Left ventricle myocardium inferior (tissue), 1 donor: ENCODE results near the gene MUC13. TPM values are rescaled to one million over a fixed set of nuclear protein-coding genes. Genes with fewer than 3 reads are reported as not detected.

Source experiments
- DNase-seq: peaks from one replicate; pipeline ENCODE4 v3.0.0-alpha.2; 2020
- H3K27ac ChIP-seq: fragments of 200-600 bp; replicated peaks from 2 replicates; pipeline ENCODE4 v1.8.0; 2021
- H3K27me3 ChIP-seq: fragments of 200-600 bp; 2 replicates; pipeline ENCODE4 v1.8.0; 2021; ENCODE audit warnings: low read depth
- H3K36me3 ChIP-seq: fragments of 200-600 bp; 2 replicates; pipeline ENCODE4 v1.8.0; 2021
- H3K4me1 ChIP-seq: fragments of 200-600 bp; 2 replicates; pipeline ENCODE4 v1.8.0; 2021
- H3K4me3 ChIP-seq: fragments of 200-600 bp; 2 replicates; pipeline ENCODE4 v1.8.0; 2021; ENCODE audit warnings: mild to moderate bottlenecking, moderate library complexity
- H3K9me3 ChIP-seq: fragments of 200-600 bp; replicated peaks from 2 replicates; pipeline ENCODE4 v1.8.0; 2021
- CTCF ChIP-seq: fragments of 200-600 bp; IDR thresholded peaks from 2 replicates; pipeline ENCODE4 v1.8.0; 2021; ENCODE audit warnings: antibody characterized with exemption, mild to moderate bottlenecking, borderline replicate concordance
- intact Hi-C: fragments of 100-400 bp; cut with micrococcal nuclease; formaldehyde crosslinking; loops from one replicate; pipeline ENCODE4 v1.11.0; 2022
- total RNA-seq: library from RNA; stranded (reverse); fragmentation: NEBNext Ultra II Directional; extraction: Animal tissue kit (Norgen Biotek cat#: 25700); gene quantifications from one replicate; pipeline ENCODE4 v1.2.1, GENCODE V29; 2021
- donor health status: DM: no; HTN: yes; CAD: no; lungs with severe emphysema.

The MUC13 gene
- total RNA-seq, 1 donor from 2014 or later: 0.08 TPM

- TF ChIP-seq CTCF: no peak
- H3K36me3 ChIP-seq: no peaks in the 10 kb centered on the region
- H3K4me1 ChIP-seq: no peaks in the 10 kb centered on the region
- DNase-seq: no peak
- peaks cover 4% of the 10 kb centered on the region for H3K9me3 ChIP-seq
- H3K4me3 ChIP-seq: no peak overlapping the region
- intact Hi-C loops: loop anchor here (10.0 kb wide), 1 partner anchor 498 kb away; no protein-coding TSS in a partner anchor
- H3K27ac ChIP-seq: no peak overlapping the region
- no peaks in the 10 kb centered on the region for H3K27me3 ChIP-seq
Observed at GRCh38 chr3:124937049-124937448, 2.5 kb upstream of the MUC13 start.

- no peak for TF ChIP-seq CTCF
- H3K27ac ChIP-seq: no peak overlapping the region
- H3K4me3 ChIP-seq: no peak overlapping the region
- peaks cover 4% of the 10 kb centered on the region for H3K9me3 ChIP-seq
- intact Hi-C loops: loop anchor here (10.0 kb wide), 1 partner anchor 499 kb away; no protein-coding TSS in a partner anchor
- H3K27me3 ChIP-seq: no peaks in the 10 kb centered on the region
- no peak for DNase-seq
- no peaks in the 10 kb centered on the region for H3K4me1 ChIP-seq
- no peaks in the 10 kb centered on the region for H3K36me3 ChIP-seq
Observed at GRCh38 chr3:124935794-124936542, 1.4 kb upstream of the MUC13 start.

GRCh38 chr3:124935264-124935663, 713 bp upstream of the MUC13 start:
- H3K4me1 ChIP-seq: no peaks in the 10 kb centered on the region
- no peak overlapping the region for H3K4me3 ChIP-seq
- TF ChIP-seq CTCF: no peak
- DNase-seq: no peak
- H3K27ac ChIP-seq: no peak overlapping the region
- H3K27me3 ChIP-seq: no peaks in the 10 kb centered on the region
- H3K9me3 ChIP-seq: peaks cover 4% of the 10 kb centered on the region
- intact Hi-C loops: loop anchor here (10.0 kb wide), 1 partner anchor 500 kb away; no protein-coding TSS in a partner anchor
- H3K36me3 ChIP-seq: no peaks in the 10 kb centered on the region

GRCh38 chr3:124928333-124929202, 6.0 kb downstream of the MUC13 start:
- DNase-seq: peak; percentile 56
- H3K36me3 ChIP-seq: no peaks in the 10 kb centered on the region
- no peak overlapping the region for H3K27ac ChIP-seq
- peaks cover 3% of the 10 kb centered on the region for H3K4me1 ChIP-seq
- intact Hi-C loops: loop anchor here (10.0 kb wide), 1 partner anchor 236 kb away; no protein-coding TSS in a partner anchor
- no peaks in the 10 kb centered on the region for H3K27me3 ChIP-seq
- peak; percentile 84 for TF ChIP-seq CTCF
- H3K4me3 ChIP-seq: no peak overlapping the region
- H3K9me3 ChIP-seq: no peaks in the 10 kb centered on the region

GRCh38 chr3:124927574-124928045, 6.9 kb downstream of the MUC13 start:
- H3K4me3 ChIP-seq: no peak overlapping the region
- no peaks in the 10 kb centered on the region for H3K9me3 ChIP-seq
- no peak for TF ChIP-seq CTCF
- intact Hi-C loops: loop anchor here (10.0 kb wide), 1 partner anchor 237 kb away; no protein-coding TSS in a partner anchor
- H3K36me3 ChIP-seq: no peaks in the 10 kb centered on the region
- H3K27me3 ChIP-seq: no peaks in the 10 kb centered on the region
- no peak for DNase-seq
- peaks cover 3% of the 10 kb centered on the region for H3K4me1 ChIP-seq
- no peak overlapping the region for H3K27ac ChIP-seq
